Prostate gland (tissue), 2 donors: Measurements from ENCODE around the gene TENT5C.
"Not testable (repeated sequence)": the region's sequence is repeated elsewhere in the genome, so short reads cannot be mapped to it uniquely, and the experiment has no call there.

Source experiments
- CTCF ChIP-seq, 4 experiments: fragments of 200-600 bp in 2 of 4; fragments of 450-650 bp in 2 of 4; sonication (generic) in 2 of 4; IDR thresholded peaks; 1 replicate in 3 of 4; 2 replicates in 1 of 4; pipeline ENCODE4 v1.5.1; 2016 to 2019; ENCODE audit warnings: antibody characterized with exemption in 4 of 4, mild to moderate bottlenecking in 2 of 4, moderate library complexity in 2 of 4
- POLR2AphosphoS5 ChIP-seq: sonication (generic); formaldehyde crosslinking; IDR thresholded peaks from one replicate; pipeline ENCODE4 v1.6.1; 2017; ENCODE audit warnings: antibody characterized with exemption

- TF ChIP-seq CTCF (IDR thresholded peaks at IDR 0.05); POLR2AphosphoS5: not testable (repeated sequence)
Observed at GRCh38 chr1:117558451-117558850, 47.4 kb upstream of the TENT5C start.
